ENCODE measurements around the gene RAPGEF4.
"Not testable (repeated sequence)": the region's sequence is repeated elsewhere in the genome, so short reads cannot be mapped to it uniquely, and the experiment has no call there.

The RAPGEF4 gene

GRCh38 chr2:172725284-172725683 is 10.4 kb upstream of the RAPGEF4 start:
- no peak for DNase-seq (ENCODE audit: low read depth)
- H3K4me3 ChIP-seq (ENCODE audit: low read depth, low read length) = no peak overlapping the region

- H3K4me3 ChIP-seq (ENCODE audit: low read depth, low read length) = no peak overlapping the region
- no peak for DNase-seq (ENCODE audit: low read depth)
These were observed 9.9 kb upstream of the RAPGEF4 start for GRCh38 chr2:172725746-172726145.

GRCh38 chr2:172726172-172726735 is 9.4 kb upstream of the RAPGEF4 start:
- peak; percentile 31 for DNase-seq (ENCODE audit: low read depth)
- no peak overlapping the region for H3K4me3 ChIP-seq (ENCODE audit: low read depth, low read length)

- no peak overlapping the region for H3K4me3 ChIP-seq (ENCODE audit: low read depth, low read length)
- no peak for DNase-seq (ENCODE audit: low read depth)
These were observed 5.2 kb upstream of the RAPGEF4 start for GRCh38 chr2:172730411-172730810.

GRCh38 chr2:172734711-172735581 is 699 bp upstream of the RAPGEF4 start:
- no peak for DNase-seq (ENCODE audit: low read depth)
- peak overlapping the region; percentile 44 for H3K4me3 ChIP-seq (ENCODE audit: low read depth, low read length)

GRCh38 chr2:172736424-172737174 is 954 bp downstream of the RAPGEF4 start:
- H3K4me3 ChIP-seq (ENCODE audit: low read depth, low read length) = peak overlapping the region; percentile 44
- DNase-seq (ENCODE audit: low read depth) = no peak

- no peak overlapping the region for H3K4me3 ChIP-seq (ENCODE audit: low read depth, low read length)
- DNase-seq (ENCODE audit: low read depth) = no peak
These were observed 4.1 kb downstream of the RAPGEF4 start for GRCh38 chr2:172739661-172740266.

GRCh38 chr2:172740856-172741255 is 5.2 kb downstream of the RAPGEF4 start:
- no peak overlapping the region for H3K4me3 ChIP-seq (ENCODE audit: low read depth, low read length)
- DNase-seq (ENCODE audit: low read depth) = no peak

GRCh38 chr2:172742931-172743540 is 7.4 kb downstream of the RAPGEF4 start:
- DNase-seq (ENCODE audit: low read depth) = no peak
- no peak overlapping the region for H3K4me3 ChIP-seq (ENCODE audit: low read depth, low read length)

GRCh38 chr2:172743898-172744297 is 8.3 kb downstream of the RAPGEF4 start:
- no peak overlapping the region for H3K4me3 ChIP-seq (ENCODE audit: low read depth, low read length)
- no peak for DNase-seq (ENCODE audit: low read depth)

- DNase-seq (ENCODE audit: low read depth) = no peak
- H3K4me3 ChIP-seq (ENCODE audit: low read depth, low read length) = no peak overlapping the region
These were observed 10.0 kb downstream of the RAPGEF4 start for GRCh38 chr2:172745636-172746035.

- DNase-seq (ENCODE audit: low read depth); H3K4me3 ChIP-seq (ENCODE audit: low read depth, low read length): not testable (repeated sequence)
These were observed 12.9 kb downstream of the RAPGEF4 start for GRCh38 chr2:172748543-172748942.

- DNase-seq (ENCODE audit: low read depth) = no peak
- H3K4me3 ChIP-seq (ENCODE audit: low read depth, low read length) = no peak overlapping the region
These were observed 13.7 kb downstream of the RAPGEF4 start for GRCh38 chr2:172749388-172749787.

- H3K4me3 ChIP-seq (ENCODE audit: low read depth, low read length) = no peak overlapping the region
- no peak for DNase-seq (ENCODE audit: low read depth)
These were observed 15.9 kb downstream of the RAPGEF4 start for GRCh38 chr2:172751564-172751963.

GRCh38 chr2:172753610-172754009 is 18.0 kb downstream of the RAPGEF4 start:
- no peak for DNase-seq (ENCODE audit: low read depth)
- no peak overlapping the region for H3K4me3 ChIP-seq (ENCODE audit: low read depth, low read length)

- no peak overlapping the region for H3K4me3 ChIP-seq (ENCODE audit: low read depth, low read length)
- no peak for DNase-seq (ENCODE audit: low read depth)
These were observed 23.8 kb downstream of the RAPGEF4 start for GRCh38 chr2:172759441-172759840.

- no peak overlapping the region for H3K4me3 ChIP-seq (ENCODE audit: low read depth, low read length)
- no peak for DNase-seq (ENCODE audit: low read depth)
These were observed 25.7 kb downstream of the RAPGEF4 start for GRCh38 chr2:172761306-172761705.

GRCh38 chr2:172762574-172762973 is 26.9 kb downstream of the RAPGEF4 start:
- no peak for DNase-seq (ENCODE audit: low read depth)
- no peak overlapping the region for H3K4me3 ChIP-seq (ENCODE audit: low read depth, low read length)

GRCh38 chr2:172763079-172763478 is 27.4 kb downstream of the RAPGEF4 start:
- no peak overlapping the region for H3K4me3 ChIP-seq (ENCODE audit: low read depth, low read length)
- no peak for DNase-seq (ENCODE audit: low read depth)

- H3K4me3 ChIP-seq (ENCODE audit: low read depth, low read length) = no peak overlapping the region
- DNase-seq (ENCODE audit: low read depth) = no peak
These were observed 30.0 kb downstream of the RAPGEF4 start for GRCh38 chr2:172765662-172766061.

Data from skeletal muscle cell (primary cell).